ENCODE data around the gene MED29.

GRCh38 chr19:39370735-39371134, 20.4 kb upstream of the MED29 start:
- no peak for TF ChIP-seq FOXK2 (IDR thresholded peaks at IDR 0.05)
- no peak for TF ChIP-seq THRA (CRISPR knock-in tag; IDR thresholded peaks at IDR 0.05; ENCODE audit: borderline replicate concordance)
- no peak for TF ChIP-seq ZNF263 (CRISPR knock-in tag; IDR thresholded peaks at IDR 0.05)
- no peak for TF ChIP-seq NR2F1 (CRISPR knock-in tag; IDR thresholded peaks at IDR 0.05)
- TF ChIP-seq SIN3A (IDR thresholded peaks at IDR 0.05; ENCODE audit: borderline replicate concordance, low read depth, low read length) = no peak
- TF ChIP-seq REST (IDR thresholded peaks at IDR 0.05; ENCODE audit: borderline replicate concordance in 1 of 2, low read depth in 1 of 2, low read length in 2 of 2) = no peak
- TF ChIP-seq ZHX2 (IDR thresholded peaks at IDR 0.05; ENCODE audit: low read depth) = no peak
- TF ChIP-seq ZHX2 (CRISPR knock-in tag; IDR thresholded peaks at IDR 0.05; ENCODE audit: borderline replicate concordance) = no peak
- TF ChIP-seq POLR2AphosphoS5 (IDR thresholded peaks at IDR 0.05; ENCODE audit: low read depth, low read length) = no peak
- TF ChIP-seq ATF4 (CRISPR knock-in tag; IDR thresholded peaks at IDR 0.05) = no peak
- TF ChIP-seq CTCF (CRISPR knock-in tag; IDR thresholded peaks at IDR 0.05) = no peak
- TF ChIP-seq ZNF12 (CRISPR knock-in tag; IDR thresholded peaks at IDR 0.05) = no peak
- TF ChIP-seq EP300 (IDR thresholded peaks at IDR 0.05; ENCODE audit: low read depth in 2 of 2, low read length in 2 of 2) = no peak
- TF ChIP-seq EP300 (CRISPR knock-in tag; IDR thresholded peaks at IDR 0.05; ENCODE audit: borderline replicate concordance) = no peak
- no peak for TF ChIP-seq ZBTB20 (CRISPR knock-in tag; IDR thresholded peaks at IDR 0.05; ENCODE audit: borderline replicate concordance, low read depth)

Measured in HepG2 (cell line).